Limb (tissue), 2 donors: Measurements from ENCODE around the gene NBPF3.

ENCODE experiments used
- DNase-seq, 2 donors: peaks; one replicate each; pipeline ENCODE4 v3.0.0-alpha.2; 2016; ENCODE audit errors: extremely low spot score in 2 of 2

Gene NBPF3

GRCh38 chr1:21492356-21492625, 52.4 kb downstream of the NBPF3 start:
- no peak for DNase-seq

GRCh38 chr1:21494196-21494595, 54.3 kb downstream of the NBPF3 start:
- DNase-seq: no peak

- DNase-seq: no peak
Observed at GRCh38 chr1:21495225-21495820, 55.4 kb downstream of the NBPF3 start.

- no peak for DNase-seq
Observed at GRCh38 chr1:21496063-21496462, 56.1 kb downstream of the NBPF3 start.

- no peak for DNase-seq
Observed at GRCh38 chr1:21496886-21497285, 56.9 kb downstream of the NBPF3 start.

GRCh38 chr1:21497466-21498061, 57.6 kb downstream of the NBPF3 start:
- no peak for DNase-seq

GRCh38 chr1:21499283-21499950, 59.5 kb downstream of the NBPF3 start:
- DNase-seq: no peak

GRCh38 chr1:21503706-21504377, 63.9 kb downstream of the NBPF3 start:
- no peak for DNase-seq

- no peak for DNase-seq
Observed at GRCh38 chr1:21506804-21507203, 66.9 kb downstream of the NBPF3 start.

GRCh38 chr1:21507511-21508270, 67.8 kb downstream of the NBPF3 start:
- DNase-seq: no peak

GRCh38 chr1:21508580-21509350, 68.8 kb downstream of the NBPF3 start:
- peak; percentile 30 to 84 for DNase-seq

- DNase-seq: no peak
Observed at GRCh38 chr1:21509351-21510112, 69.6 kb downstream of the NBPF3 start, which contains the start of gene ALPL. TSS of gene ALPL (plus strand) at chr1:21509423. CDS start at chr1:21554082, 44,659 bp downstream.

GRCh38 chr1:21510113-21510493, 70.2 kb downstream of the NBPF3 start:
- no peak for DNase-seq

GRCh38 chr1:21510885-21511578, 71.1 kb downstream of the NBPF3 start:
- DNase-seq: no peak

- peak in 1 of 2 donors; percentile 61 for DNase-seq
Observed at GRCh38 chr1:21511579-21512522, 71.9 kb downstream of the NBPF3 start.

GRCh38 chr1:21514245-21514644, 74.3 kb downstream of the NBPF3 start:
- DNase-seq: no peak

GRCh38 chr1:21517161-21517589, 77.2 kb downstream of the NBPF3 start:
- DNase-seq: no peak

GRCh38 chr1:21517660-21518480, 77.9 kb downstream of the NBPF3 start:
- no peak for DNase-seq
